Ishikawa (cell line): ENCODE results near the gene ATXN3L.

Experiments
- CEBPB ChIP-seq: IDR thresholded peaks from 2 replicates; pipeline ENCODE4 v1.6.1; 2012
- CREB1 ChIP-seq: IDR thresholded peaks from 2 replicates; pipeline ENCODE4 v1.6.1; 2012; ENCODE audit warnings: low read depth
- EGR1 ChIP-seq: IDR thresholded peaks from 2 replicates; pipeline ENCODE4 v1.6.1; 2012
- EP300 ChIP-seq: IDR thresholded peaks from 2 replicates; pipeline ENCODE4 v1.6.1; 2012; ENCODE audit warnings: borderline replicate concordance
- FOXM1 ChIP-seq: IDR thresholded peaks from 2 replicates; pipeline ENCODE4 v1.6.1; 2012; ENCODE audit warnings: low read depth, borderline replicate concordance
- MAX ChIP-seq: IDR thresholded peaks from 2 replicates; pipeline ENCODE4 v1.6.1; 2012
- NFIC ChIP-seq: IDR thresholded peaks from 2 replicates; pipeline ENCODE4 v1.6.1; 2012
- RAD21 ChIP-seq: IDR thresholded peaks from 2 replicates; pipeline ENCODE4 v1.6.1; 2012; ENCODE audit warnings: low read depth
- REST ChIP-seq: IDR thresholded peaks from 2 replicates; pipeline ENCODE4 v1.6.1; 2012; ENCODE audit warnings: low read depth, mild to moderate bottlenecking
- TAF1 ChIP-seq: IDR thresholded peaks from 2 replicates; pipeline ENCODE4 v1.6.1; 2012; ENCODE audit warnings: low read depth, mild to moderate bottlenecking
- TCF12 ChIP-seq: IDR thresholded peaks from 2 replicates; pipeline ENCODE4 v1.6.1; 2012; ENCODE audit warnings: low read depth
- TEAD4 ChIP-seq: IDR thresholded peaks from 2 replicates; pipeline ENCODE4 v1.6.1; 2012
- USF1 ChIP-seq: IDR thresholded peaks from 2 replicates; pipeline ENCODE4 v1.6.1; 2012
- YY1 ChIP-seq: IDR thresholded peaks from 2 replicates; pipeline ENCODE4 v1.6.1; 2012; ENCODE audit warnings: low read depth
- ZBTB7A ChIP-seq: IDR thresholded peaks from 2 replicates; pipeline ENCODE4 v1.6.1; 2012; ENCODE audit warnings: low read depth

ATXN3L gene

GRCh38 chrX:13304052-13304451, 15.8 kb downstream of the ATXN3L start:
- no peak for TF ChIP-seq EP300
- TF ChIP-seq TEAD4: no peak
- no peak for TF ChIP-seq YY1
- TF ChIP-seq CEBPB: no peak
- no peak for TF ChIP-seq USF1
- TF ChIP-seq NFIC: no peak
- no peak for TF ChIP-seq MAX
- TF ChIP-seq ZBTB7A: no peak
- TF ChIP-seq RAD21: no peak
- no peak for TF ChIP-seq TCF12
- no peak for TF ChIP-seq FOXM1
- no peak for TF ChIP-seq REST
- no peak for TF ChIP-seq CREB1
- no peak for TF ChIP-seq TAF1
- TF ChIP-seq EGR1: no peak

DNA sequence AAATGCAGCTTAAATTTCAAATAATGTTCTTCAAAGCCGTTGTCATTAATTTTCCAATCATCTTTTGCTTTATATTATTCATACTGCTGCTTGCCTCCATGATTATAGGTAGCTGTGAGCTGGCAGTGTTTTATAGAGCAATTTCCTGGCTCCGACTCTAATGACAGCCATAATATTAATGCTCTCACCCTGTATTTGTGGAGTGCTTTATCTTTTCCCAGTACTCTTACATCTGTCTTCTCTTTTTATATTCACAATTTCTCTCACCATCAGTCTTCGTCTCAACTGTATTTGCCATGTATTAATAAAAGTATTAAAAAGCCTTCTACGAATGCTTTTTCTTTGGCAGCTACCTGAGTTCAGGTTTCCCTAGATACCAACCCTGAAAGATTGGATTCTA, 21.0 kb downstream of the ATXN3L start:
- TF ChIP-seq TAF1 (no peak), TCF12 (no peak), ZBTB7A (no peak), YY1 (no peak), NFIC (no peak), CREB1 (no peak), FOXM1 (no peak), REST (no peak), USF1 (no peak), MAX (no peak), RAD21 (no peak), EGR1 (no peak), CEBPB (no peak), EP300 (no peak), TEAD4 (no peak)

DNA sequence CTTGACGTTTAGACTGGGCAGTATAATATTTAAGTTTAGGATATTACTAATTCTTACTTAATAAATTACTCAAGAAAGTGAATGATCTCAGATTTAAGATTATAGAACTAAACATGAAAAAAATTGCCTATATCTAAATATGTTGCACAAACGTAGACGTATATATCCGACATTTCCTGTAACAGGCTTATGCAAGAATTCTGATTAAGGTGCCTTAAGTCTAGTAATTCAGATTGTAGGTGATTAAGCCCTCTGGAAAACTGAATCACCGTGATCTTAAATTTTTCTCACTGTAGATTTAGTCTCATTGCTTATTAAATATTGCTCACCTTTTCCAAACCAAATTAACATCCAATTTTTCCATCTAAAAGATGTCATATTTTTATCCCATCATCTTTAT, 24.0 kb downstream of the ATXN3L start:
- no peak for TF ChIP-seq NFIC
- TF ChIP-seq YY1: no peak
- TF ChIP-seq TCF12: no peak
- no peak for TF ChIP-seq CREB1
- TF ChIP-seq CEBPB: no peak
- no peak for TF ChIP-seq ZBTB7A
- no peak for TF ChIP-seq TEAD4
- TF ChIP-seq EP300: no peak
- no peak for TF ChIP-seq USF1
- TF ChIP-seq MAX: no peak
- no peak for TF ChIP-seq EGR1
- no peak for TF ChIP-seq REST
- TF ChIP-seq RAD21: no peak

DNA sequence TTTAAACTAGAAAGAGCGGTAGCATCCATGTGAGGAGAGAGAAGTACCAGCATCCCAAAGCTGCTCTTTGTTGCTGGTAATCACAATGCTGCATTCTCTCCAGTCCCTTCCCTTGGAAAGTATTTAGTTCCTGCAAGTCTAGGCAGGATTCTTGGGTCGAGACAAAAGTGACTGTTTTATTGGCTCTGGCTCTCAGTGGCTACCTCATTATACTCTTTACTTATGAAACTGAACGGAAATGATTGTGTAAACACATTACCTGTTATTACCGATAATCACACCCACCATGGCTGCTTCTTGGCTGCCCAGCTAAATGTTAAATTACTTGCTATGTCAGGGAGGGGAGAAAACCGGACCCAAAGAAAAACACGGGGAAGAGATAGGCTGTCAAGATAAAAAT, 26.2 kb downstream of the ATXN3L start:
- no peak for TF ChIP-seq REST
